Lung (tissue), 12 donors: ENCODE results near the gene TMEM164. TPM values are rescaled to one million over a fixed set of nuclear protein-coding genes. Genes with fewer than 3 reads are reported as not detected.

Source experiments
- ATAC-seq: fragments of 200-7000 bp; cut with Tn5 transposase; one replicate; pipeline ENCODE4 v1.9.1; 2020; ENCODE audit warnings: moderate number of reproducible peaks; ENCODE audit not compliant: insufficient read depth, low FRiP score
- DNase-seq, 3 donors: peaks; one replicate each; pipeline ENCODE4 v3.0.0-alpha.2; 2013 to 2017
- H3K27ac ChIP-seq, 2 donors: one replicate each; pipeline ENCODE4 v1.5.1; 2013; ENCODE audit warnings: mild to moderate bottlenecking in 2 of 2, moderate library complexity in 2 of 2, control low read depth in 1 of 2, inconsistent platforms in 1 of 2, low read depth in 1 of 2, low read length in 1 of 2
- H3K27me3 ChIP-seq, 3 donors: one replicate each; pipeline ENCODE4 v1.5.1; 2013; ENCODE audit warnings: low read length in 2 of 3; ENCODE audit not compliant: control insufficient read depth in 3 of 3, insufficient read depth in 3 of 3
- H3K36me3 ChIP-seq, 4 donors: one replicate each; pipeline ENCODE4 v1.5.1; 2013; ENCODE audit warnings: low read length in 4 of 4, mild to moderate bottlenecking in 1 of 4, moderate library complexity in 1 of 4; ENCODE audit not compliant: control insufficient read depth in 4 of 4, insufficient read depth in 4 of 4
- H3K4me1 ChIP-seq, 5 donors: one replicate each; pipeline ENCODE4 v1.5.1; 2013; ENCODE audit warnings: low read length in 5 of 5, mild to moderate bottlenecking in 2 of 5, moderate library complexity in 1 of 5; ENCODE audit not compliant: control insufficient read depth in 5 of 5, insufficient read depth in 5 of 5
- H3K4me3 ChIP-seq: one replicate; pipeline ENCODE4 v1.5.1; 2013; ENCODE audit warnings: mild to moderate bottlenecking, control low read depth, moderate library complexity
- H3K9ac ChIP-seq, 2 donors: one replicate each; pipeline ENCODE4 v1.5.1; 2013; ENCODE audit warnings: low read length in 2 of 2, control low read depth in 1 of 2; ENCODE audit not compliant: insufficient read depth in 1 of 2
- H3K9me3 ChIP-seq, 4 donors: one replicate each; pipeline ENCODE4 v1.5.1; 2013; ENCODE audit warnings: low read length in 3 of 4, mild to moderate bottlenecking in 1 of 4, moderate library complexity in 1 of 4; ENCODE audit not compliant: control insufficient read depth in 4 of 4, insufficient read depth in 3 of 4
- CTCF ChIP-seq: IDR thresholded peaks from 2 replicates; pipeline ENCODE4 v1.5.1; 2012; ENCODE audit warnings: mild to moderate bottlenecking; ENCODE audit errors: control extremely low read depth, extremely low read depth
- WGBS, 2 donors: extraction: QIAGEN DNeasy Blood & Tissue Kit; methylation state at CpG; one replicate each; pipeline ENCODE4 v1.1.7; 2013; 5-methylcytosine and 5-hydroxymethylcytosine counted together
- polyA plus RNA-seq, 2 donors: library from polyadenylated mRNA; stranded (reverse); fragments of 200-250 nt; gene quantifications; one replicate each; pipeline ENCODE4 v1.2.1, GENCODE V29; 2013
- total RNA-seq, 2 donors: library from RNA; depleted of rRNA in 1 of 2; stranded (reverse); fragments of >200 nt in 1 of 2; gene quantifications; one replicate each; pipeline ENCODE4 v1.2.1, GENCODE V29; 2014 to 2021
- donor health status: control.
- donor health status: control.
- donor health status: Bipolar disorder and iron deficiency.
- donor health status: healthy.
- donor health status: DM: yes; HTN: yes; CAD: no.

Gene TMEM164
- total and polyA plus RNA-seq, 4 donors, result 22.4 to 87.0 (median 38.0) TPM

- no peak overlapping the region for H3K9ac ChIP-seq
- H3K27me3 ChIP-seq, result peaks cover 0 to 30% (median 3%) of the 10 kb centered on the region in 3 donors
- WGBS, 2 donors, result 86 to 97% methylated on average over 3 of the region's 3 CpGs
- H3K36me3 ChIP-seq, result no peaks in the 10 kb centered on the region
- no peak for DNase-seq
- H3K27ac ChIP-seq, result no peak overlapping the region
- no peak for TF ChIP-seq CTCF
- ATAC-seq, result no peak
- no peaks in the 10 kb centered on the region for H3K9me3 ChIP-seq
- no peak overlapping the region for H3K4me3 ChIP-seq
- H3K4me1 ChIP-seq, result peaks cover 0 to 3% (median 0%) of the 10 kb centered on the region in 5 donors
Measured at GRCh38 chrX:110104078-110104477, 101.2 kb downstream of the TMEM164 start.

GRCh38 chrX:110108381-110108821, 105.5 kb downstream of the TMEM164 start:
- Histone ChIP-seq H3K9ac (no peak overlapping the region), H3K4me3 (no peak overlapping the region), H3K27ac (no peak overlapping the region), H3K27me3 (peaks cover 0 to 34% (median 2%) of the 10 kb centered on the region in 3 donors), H3K36me3 (peaks cover 0 to 4% (median 1%) of the 10 kb centered on the region in 4 donors), H3K9me3 (no peaks in the 10 kb centered on the region), H3K4me1 (peaks cover 0 to 3% (median 2%) of the 10 kb centered on the region in 5 donors)
- DNase-seq (peak in 2 of 3 donors; percentile 36 to 69), ATAC-seq (peak; percentile 44)
- no peak for TF ChIP-seq CTCF
- WGBS, 2 donors, result 15 to 66% methylated on average over 3 of the region's 3 CpGs

- ATAC-seq (no peak), DNase-seq (no peak)
- TF ChIP-seq CTCF, result no peak
- no peaks in the 10 kb centered on the region for H3K9me3 ChIP-seq
- H3K27me3 ChIP-seq, result peaks cover 0 to 39% (median 9%) of the 10 kb centered on the region in 3 donors
- H3K27ac ChIP-seq, result no peak overlapping the region
- H3K36me3 ChIP-seq, result peaks cover 0 to 4% (median 1%) of the 10 kb centered on the region in 4 donors
- peaks cover 0 to 4% (median 0%) of the 10 kb centered on the region in 5 donors for H3K4me1 ChIP-seq
- no peak overlapping the region for H3K9ac ChIP-seq
- 80 to 97% methylated on average over 4 of the region's 4 CpGs for WGBS, 2 donors
- no peak overlapping the region for H3K4me3 ChIP-seq
Measured at GRCh38 chrX:110114260-110114776, 111.4 kb downstream of the TMEM164 start.
